HepG2 (cell line): ENCODE measurements around the gene TPBGL. TPM values are rescaled to one million over a fixed set of nuclear protein-coding genes. Genes with fewer than 3 reads are reported as not detected.

Experiments used
- CERS6 ChIP-seq: sonication (generic); formaldehyde crosslinking; IDR thresholded peaks from 2 replicates; pipeline ENCODE4 v1.5.0; 2020; ENCODE audit warnings: missing genetic modification reagents
- GFI1 ChIP-seq: sonication (generic); formaldehyde crosslinking; IDR thresholded peaks from 2 replicates; pipeline ENCODE4 v1.5.0; 2020; ENCODE audit warnings: missing genetic modification reagents, mild to moderate bottlenecking, borderline replicate concordance
- GRHL1 ChIP-seq: sonication (generic); formaldehyde crosslinking; conservative IDR thresholded peaks from 2 replicates; pipeline ENCODE4 v1.8.0; 2022; ENCODE audit warnings: missing genetic modification reagents
- KDM4B ChIP-seq: sonication (generic); formaldehyde crosslinking; IDR thresholded peaks from 2 replicates; pipeline ENCODE4 v1.4.0; 2020; ENCODE audit warnings: missing genetic modification reagents
- KDM5A ChIP-seq: fragments of 200-600 bp; sonication (generic); IDR thresholded peaks from 2 replicates; pipeline ENCODE4 v1.7.0; 2018; ENCODE audit warnings: antibody characterized with exemption, mild to moderate bottlenecking, low read length, borderline replicate concordance
- NFE2L1 ChIP-seq: sonication (generic); formaldehyde crosslinking; IDR thresholded peaks from 2 replicates; pipeline ENCODE4 v1.4.0; 2020; ENCODE audit warnings: missing genetic modification reagents, mild to moderate bottlenecking, borderline replicate concordance
- NFYC ChIP-seq: IDR thresholded peaks from 2 replicates; pipeline ENCODE4 v1.6.1; 2016; ENCODE audit warnings: missing genetic modification reagents, missing compliant biosample characterization
- PBX3 ChIP-seq: sonication (generic); formaldehyde crosslinking; IDR thresholded peaks from 2 replicates; pipeline ENCODE4 v1.8.1; 2023; ENCODE audit warnings: missing genetic modification reagents, inconsistent platforms, borderline replicate concordance
- PHF20 ChIP-seq: sonication (generic); formaldehyde crosslinking; IDR thresholded peaks from 2 replicates; pipeline ENCODE4 v1.5.0; 2020; ENCODE audit warnings: mild to moderate bottlenecking, missing genetic modification reagents
- RAD51 ChIP-seq: fragments of 450-650 bp; IDR thresholded peaks from 2 replicates; pipeline ENCODE4 v1.6.1; 2016; ENCODE audit warnings: borderline replicate concordance
- SRF ChIP-seq: IDR thresholded peaks from 2 replicates; pipeline ENCODE4 v1.6.1; 2011; ENCODE audit warnings: mild to moderate bottlenecking, low read depth, low read length, moderate library complexity
- THAP8 ChIP-seq: sonication (generic); formaldehyde crosslinking; IDR thresholded peaks from 2 replicates; pipeline ENCODE4 v1.5.1; 2020; ENCODE audit warnings: missing genetic modification reagents, mild to moderate bottlenecking, borderline replicate concordance
- UBTF ChIP-seq: sonication (generic); formaldehyde crosslinking; IDR thresholded peaks from 2 replicates; pipeline ENCODE4 v1.4.0; 2020; ENCODE audit warnings: mild to moderate bottlenecking, missing genetic modification reagents
- ZFP91 ChIP-seq: sonication (generic); formaldehyde crosslinking; IDR thresholded peaks from 2 replicates; pipeline ENCODE4 v1.9.0; 2022; ENCODE audit warnings: missing genetic modification reagents, mild to moderate bottlenecking, borderline replicate concordance
- ZNF20 ChIP-seq: sonication (generic); formaldehyde crosslinking; IDR thresholded peaks from 2 replicates; pipeline ENCODE4 v1.4.0; 2020; ENCODE audit warnings: mild to moderate bottlenecking, moderate library complexity, missing genetic modification reagents
- ZNF251 ChIP-seq: sonication (generic); formaldehyde crosslinking; IDR thresholded peaks from 2 replicates; pipeline ENCODE4 v1.9.0; 2021; ENCODE audit warnings: mild to moderate bottlenecking, missing genetic modification reagents
- ZNF275 ChIP-seq: sonication (generic); formaldehyde crosslinking; IDR thresholded peaks from 2 replicates; pipeline ENCODE4 v1.8.0; 2022; ENCODE audit warnings: missing genetic modification reagents, mild to moderate bottlenecking, inconsistent platforms, borderline replicate concordance
- ZNF296 ChIP-seq: sonication (generic); formaldehyde crosslinking; conservative IDR thresholded peaks from 2 replicates; pipeline ENCODE4 v1.5.0; 2020; ENCODE audit warnings: mild to moderate bottlenecking, missing genetic modification reagents
- ZNF780A ChIP-seq: sonication (generic); formaldehyde crosslinking; IDR thresholded peaks from 2 replicates; pipeline ENCODE4 v1.8.0; 2022; ENCODE audit warnings: mild to moderate bottlenecking, missing genetic modification reagents, moderate library complexity
- polyA plus RNA-seq, 8 experiments: library from polyadenylated mRNA; depleted of rRNA in 3 of 8; stranded (reverse) in 7 of 8; unstranded in 1 of 8; fragments of >200 nt; fragmentation: Illumina TruSeq in 4 of 8; extraction: Trizol in 4 of 8; gene quantifications; 2 replicates each; pipeline versions ENCODE4 v1.2.1 to v1.2.3, GENCODE V29; 2011 to 2016; ENCODE audit warnings: low read depth in 4 of 8, missing spikeins in 1 of 8, mixed read lengths in 1 of 8; ENCODE audit not compliant: insufficient read depth in 1 of 8
- total RNA-seq, 5 experiments: library from RNA; depleted of rRNA; stranded (reverse); fragments of >200 nt; fragmentation: Illumina TruSeq; extraction: Trizol; gene quantifications; 2 replicates each; pipeline ENCODE4 v1.2.3, GENCODE V29; 2016; ENCODE audit warnings: low read depth in 1 of 5

TPBGL gene
- total and polyA plus RNA-seq, 2 of the 13 experiments (the other 11 are each of a cell fraction or from before 2014, with no cell fraction given): not detected

- TF ChIP-seq PBX3 (CRISPR knock-in tag): no peak
- TF ChIP-seq THAP8 (CRISPR knock-in tag): no peak
- 0 out of 2 replicates have a peak, but pooled peaks have one; percentile 11 for TF ChIP-seq ZFP91
- no peak for TF ChIP-seq GRHL1
- TF ChIP-seq CERS6: no peak
- TF ChIP-seq ZNF20: no peak
- no peak for TF ChIP-seq NFE2L1 (CRISPR knock-in tag)
- no peak for TF ChIP-seq NFYC (CRISPR knock-in tag)
- no peak for TF ChIP-seq KDM4B (CRISPR knock-in tag)
- no peak for TF ChIP-seq RAD51
- TF ChIP-seq KDM5A: no peak
- peak; percentile 89 for TF ChIP-seq GFI1 (CRISPR knock-in tag)
- TF ChIP-seq ZNF275 (CRISPR knock-in tag): no peak
- TF ChIP-seq ZNF296: no peak
- TF ChIP-seq PHF20 (CRISPR knock-in tag): no peak
- TF ChIP-seq UBTF (CRISPR knock-in tag): peak; percentile 32
- TF ChIP-seq SRF: peak; percentile 28; the same call in 1 of the 2 replicates
- no peak for TF ChIP-seq ZNF251 (CRISPR knock-in tag)
- no peak for TF ChIP-seq ZNF780A (CRISPR knock-in tag)
These were observed 36.4 kb upstream of the TPBGL start (continued) for GRCh38 chr11:75204012-75204674.
